OCI-LY1 (cell line): ENCODE measurements around the gene RAD50.
"Not testable (repeated sequence)": the region's sequence is repeated elsewhere in the genome, so short reads cannot be mapped to it uniquely, and the experiment has no call there.

ENCODE experiments used
- H2AFZ ChIP-seq: fragments of 200-600 bp; sonication (generic), shearing (Covaris generic); 2 replicates; pipeline ENCODE4 v1.6.0; 2014; ENCODE audit warnings: antibody characterized with exemption, mild to moderate bottlenecking, low read length
- H3F3A ChIP-seq: fragments of 200-600 bp; sonication (generic), shearing (Covaris generic); 2 replicates; pipeline ENCODE4 v1.6.0; 2014; ENCODE audit warnings: mild to moderate bottlenecking, antibody characterized with exemption, low read length, moderate library complexity; ENCODE audit not compliant: insufficient read depth
- H3K27ac ChIP-seq: fragments of 200-600 bp; sonication (generic); 2 replicates; pipeline ENCODE4 v1.5.1; 2014; ENCODE audit warnings: low read length, mixed run types, mild to moderate bottlenecking, low read depth; ENCODE audit not compliant: poor library complexity, severe bottlenecking
- H3K27me3 ChIP-seq: fragments of 200-600 bp; sonication (generic); 2 replicates; pipeline ENCODE4 v1.6.0; 2014; ENCODE audit warnings: antibody characterized with exemption, mild to moderate bottlenecking, low read length, moderate library complexity; ENCODE audit not compliant: insufficient read depth
- H3K36me3 ChIP-seq: fragments of 200-600 bp; sonication (generic); 2 replicates; pipeline ENCODE4 v1.6.1; 2014; ENCODE audit warnings: mild to moderate bottlenecking, antibody characterized with exemption, low read length, moderate library complexity, mixed read lengths; ENCODE audit not compliant: insufficient read depth
- H3K4me1 ChIP-seq: fragments of 200-600 bp; sonication (generic); 2 replicates; pipeline ENCODE4 v1.5.1; 2014; ENCODE audit warnings: mild to moderate bottlenecking, low read length, moderate library complexity; ENCODE audit not compliant: insufficient read depth, severe bottlenecking
- H3K4me2 ChIP-seq: fragments of 200-600 bp; sonication (generic), shearing (Covaris generic); 2 replicates; pipeline ENCODE4 v1.6.1; 2014; ENCODE audit warnings: low read length
- H3K4me3 ChIP-seq: fragments of 200-600 bp; sonication (generic); 2 replicates; pipeline ENCODE4 v1.5.1; 2014; ENCODE audit warnings: low read length, low read depth, mild to moderate bottlenecking, mixed read lengths; ENCODE audit not compliant: poor library complexity, severe bottlenecking
- H3K79me2 ChIP-seq: fragments of 200-600 bp; shearing (Covaris generic); 2 replicates; pipeline ENCODE4 v1.6.1; 2016; ENCODE audit warnings: mixed run types, low read length, mixed read lengths; ENCODE audit not compliant: insufficient read depth
- H3K9ac ChIP-seq: fragments of 200-600 bp; sonication (generic), shearing (Covaris generic); 2 replicates; pipeline ENCODE4 v1.6.1; 2014; ENCODE audit warnings: mild to moderate bottlenecking, low read length, mixed read lengths
- H3K9me2 ChIP-seq: fragments of 200-600 bp; sonication (generic), shearing (Covaris generic); 2 replicates; pipeline ENCODE4 v1.6.1; 2014; ENCODE audit warnings: low read depth, mild to moderate bottlenecking, low read length, mixed read lengths
- H3K9me3 ChIP-seq: fragments of 200-600 bp; shearing (Covaris generic); 2 replicates; pipeline ENCODE4 v1.6.1; 2014; ENCODE audit warnings: low read length, mixed read lengths
- H4K20me1 ChIP-seq: fragments of 200-600 bp; sonication (generic), shearing (Covaris generic); 2 replicates; pipeline ENCODE4 v1.6.0; 2016; ENCODE audit warnings: mild to moderate bottlenecking, low read length; ENCODE audit not compliant: insufficient read depth
- EZH2 ChIP-seq: fragments of 200-600 bp; sonication (generic), shearing (Covaris generic); IDR thresholded peaks from 2 replicates; pipeline ENCODE4 v1.8.0; 2017; ENCODE audit warnings: borderline replicate concordance, mixed run types, mild to moderate bottlenecking, antibody characterized with exemption, low read length, moderate library complexity, mixed read lengths
- TF ChIP-seq, protein P1 (sequence below): fragments of 200-600 bp; sonication (generic), shearing (Covaris generic); IDR thresholded peaks from 2 replicates; pipeline ENCODE4 v1.5.1; 2017; ENCODE audit warnings: mild to moderate bottlenecking, antibody characterized with exemption, low read length, moderate library complexity, mixed read lengths

RAD50 gene

GRCh38 chr5:132628814-132629213 is 72.0 kb downstream of the RAD50 start:
- H3K79me2 ChIP-seq = no peaks in the 10 kb centered on the region
- TF ChIP-seq, protein P1, sequence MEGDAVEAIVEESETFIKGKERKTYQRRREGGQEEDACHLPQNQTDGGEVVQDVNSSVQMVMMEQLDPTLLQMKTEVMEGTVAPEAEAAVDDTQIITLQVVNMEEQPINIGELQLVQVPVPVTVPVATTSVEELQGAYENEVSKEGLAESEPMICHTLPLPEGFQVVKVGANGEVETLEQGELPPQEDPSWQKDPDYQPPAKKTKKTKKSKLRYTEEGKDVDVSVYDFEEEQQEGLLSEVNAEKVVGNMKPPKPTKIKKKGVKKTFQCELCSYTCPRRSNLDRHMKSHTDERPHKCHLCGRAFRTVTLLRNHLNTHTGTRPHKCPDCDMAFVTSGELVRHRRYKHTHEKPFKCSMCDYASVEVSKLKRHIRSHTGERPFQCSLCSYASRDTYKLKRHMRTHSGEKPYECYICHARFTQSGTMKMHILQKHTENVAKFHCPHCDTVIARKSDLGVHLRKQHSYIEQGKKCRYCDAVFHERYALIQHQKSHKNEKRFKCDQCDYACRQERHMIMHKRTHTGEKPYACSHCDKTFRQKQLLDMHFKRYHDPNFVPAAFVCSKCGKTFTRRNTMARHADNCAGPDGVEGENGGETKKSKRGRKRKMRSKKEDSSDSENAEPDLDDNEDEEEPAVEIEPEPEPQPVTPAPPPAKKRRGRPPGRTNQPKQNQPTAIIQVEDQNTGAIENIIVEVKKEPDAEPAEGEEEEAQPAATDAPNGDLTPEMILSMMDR = no peak
- TF ChIP-seq EZH2 = no peak
- H3K27me3 ChIP-seq = no peaks in the 10 kb centered on the region
- no peak overlapping the region for H3K4me2 ChIP-seq
- H3K4me3 ChIP-seq = no peak overlapping the region
- no peaks in the 10 kb centered on the region for H3F3A ChIP-seq
- H3K9me3 ChIP-seq = no peaks in the 10 kb centered on the region
- no peak overlapping the region for H3K27ac ChIP-seq
- no peak overlapping the region for H2AFZ ChIP-seq
- no peaks in the 10 kb centered on the region for H3K4me1 ChIP-seq
- H3K36me3 ChIP-seq = peaks cover 52% of the 10 kb centered on the region
- no peaks in the 10 kb centered on the region for H4K20me1 ChIP-seq
- no peak overlapping the region for H3K9ac ChIP-seq
- H3K9me2 ChIP-seq = no peaks in the 10 kb centered on the region

- H3K27ac ChIP-seq = no peak overlapping the region
- no peaks in the 10 kb centered on the region for H3K79me2 ChIP-seq
- no peaks in the 10 kb centered on the region for H3K9me3 ChIP-seq
- TF ChIP-seq EZH2 = no peak
- TF ChIP-seq, protein P1 = no peak
- no peak overlapping the region for H3K4me2 ChIP-seq
- H2AFZ ChIP-seq = no peak overlapping the region
- peaks cover 49% of the 10 kb centered on the region for H3K36me3 ChIP-seq
- H4K20me1 ChIP-seq = no peaks in the 10 kb centered on the region
- H3K4me1 ChIP-seq = no peaks in the 10 kb centered on the region
- H3K27me3 ChIP-seq = no peaks in the 10 kb centered on the region
- no peaks in the 10 kb centered on the region for H3K9me2 ChIP-seq
- H3F3A ChIP-seq = no peaks in the 10 kb centered on the region
- H3K9ac ChIP-seq = no peak overlapping the region
- no peak overlapping the region for H3K4me3 ChIP-seq
Measured at GRCh38 chr5:132629230-132629944, 72.6 kb downstream of the RAD50 start.

DNA sequence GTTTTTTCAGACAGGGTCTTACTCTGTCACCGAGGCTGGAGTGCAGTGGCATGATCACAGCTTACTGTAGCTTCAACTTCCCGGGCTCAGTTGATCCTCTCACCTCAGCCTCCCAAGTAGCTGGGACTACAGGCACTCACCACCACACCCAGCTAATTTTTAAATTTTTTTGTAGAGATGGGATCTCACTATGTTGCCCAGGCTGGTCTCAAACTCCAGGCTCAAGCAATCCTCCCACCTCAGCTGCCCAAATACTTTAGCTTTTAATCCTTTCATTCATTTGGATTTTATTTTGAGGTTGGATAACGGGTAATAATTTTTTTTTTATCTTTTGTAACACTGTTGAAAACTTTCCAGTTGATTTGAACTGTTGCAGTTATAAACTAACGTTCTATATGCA is 76.8 kb downstream of the RAD50 start:
- H4K20me1 ChIP-seq, H3K4me1 ChIP-seq, H3K9ac ChIP-seq, H3K27ac ChIP-seq, H3K9me3 ChIP-seq, H3K79me2 ChIP-seq, H3F3A ChIP-seq, H3K4me3 ChIP-seq, H2AFZ ChIP-seq, H3K9me2 ChIP-seq, H3K27me3 ChIP-seq, H3K4me2 ChIP-seq: not testable (repeated sequence)
- H3K36me3 ChIP-seq = peaks cover 70% of the 10 kb centered on the region

- Histone ChIP-seq H2AFZ (no peak overlapping the region), H3K4me3 (no peak overlapping the region), H3K9me3 (no peaks in the 10 kb centered on the region), H3K9ac (no peak overlapping the region), H3K9me2 (no peaks in the 10 kb centered on the region), H3K27me3 (no peaks in the 10 kb centered on the region), H3K27ac (no peak overlapping the region), H4K20me1 (no peaks in the 10 kb centered on the region), H3K4me2 (no peak overlapping the region), H3K36me3 (peaks cover 75% of the 10 kb centered on the region), H3F3A (no peaks in the 10 kb centered on the region), H3K79me2 (no peaks in the 10 kb centered on the region), H3K4me1 (no peaks in the 10 kb centered on the region)
- TF ChIP-seq, protein P1 = no peak
- TF ChIP-seq EZH2 = no peak
Measured at GRCh38 chr5:132635873-132636272, 79.1 kb downstream of the RAD50 start.
